ENCODE data around the gene NAPB.
"Not testable (repeated sequence)": the region's sequence is repeated elsewhere in the genome, so short reads cannot be mapped to it uniquely, and the experiment has no call there.

NAPB gene

GRCh38 chr20:23368316-23369071 is 52.8 kb downstream of the NAPB start:
- DNase-seq (ENCODE audit: low read depth in 3 of 3) = no peak

GRCh38 chr20:23367770-23368169 is 53.5 kb downstream of the NAPB start:
- no peak for DNase-seq (ENCODE audit: low read depth in 3 of 3)

- no peak for DNase-seq (ENCODE audit: low read depth in 3 of 3)
Measured at GRCh38 chr20:23366384-23366783, 54.9 kb downstream of the NAPB start.

GRCh38 chr20:23365390-23366165 is 55.7 kb downstream of the NAPB start:
- DNase-seq (ENCODE audit: low read depth in 3 of 3) = no peak

- no peak for DNase-seq (ENCODE audit: low read depth in 3 of 3)
Measured at GRCh38 chr20:23363257-23363649, 58.0 kb downstream of the NAPB start.

- no peak for DNase-seq (ENCODE audit: low read depth in 3 of 3)
Measured at GRCh38 chr20:23362392-23363256, 58.7 kb downstream of the NAPB start.

- DNase-seq (ENCODE audit: low read depth in 3 of 3) = peak; percentile 95 to 98 (median 96)
Measured at GRCh38 chr20:23361476-23362391, 59.6 kb downstream of the NAPB start, which contains the start of gene GZF1. Gene GZF1, plus strand, starts transcription at chr20:23362182. Its CDS starts 2,202 bp downstream, at chr20:23364384.

GRCh38 chr20:23361119-23361475 is 60.2 kb downstream of the NAPB start:
- no peak for DNase-seq (ENCODE audit: low read depth in 3 of 3)

- DNase-seq (ENCODE audit: low read depth in 3 of 3) = no peak
Measured at GRCh38 chr20:23360531-23360930, 60.8 kb downstream of the NAPB start.

GRCh38 chr20:23358923-23359593 is 62.2 kb downstream of the NAPB start:
- DNase-seq (ENCODE audit: low read depth in 3 of 3) = no peak

GRCh38 chr20:23358563-23358906 is 62.8 kb downstream of the NAPB start:
- no peak for DNase-seq (ENCODE audit: low read depth in 3 of 3)

- DNase-seq (ENCODE audit: low read depth in 3 of 3) = peak; percentile 99 to 100 (median 100)
Measured at GRCh38 chr20:23357767-23358562, 63.3 kb downstream of the NAPB start.

- DNase-seq (ENCODE audit: low read depth in 3 of 3) = no peak
Measured at GRCh38 chr20:23356203-23356602, 65.1 kb downstream of the NAPB start.

- DNase-seq (ENCODE audit: low read depth in 3 of 3) = peak; percentile 25 to 59 (median 31)
Measured at GRCh38 chr20:23350904-23351838, 70.1 kb downstream of the NAPB start.

- peak; percentile 91 to 94 (median 93) for DNase-seq (ENCODE audit: low read depth in 3 of 3)
Measured at GRCh38 chr20:23350196-23350903, 70.9 kb downstream of the NAPB start, which contains the start of gene NXT1. Gene NXT1, plus strand, starts transcription at chr20:23350791. Its CDS starts 3,251 bp downstream, at chr20:23354042.

- DNase-seq (ENCODE audit: low read depth in 3 of 3) = peak in 1 of 3 experiments; percentile 71
Measured at GRCh38 chr20:23349338-23350195, 71.7 kb downstream of the NAPB start.

GRCh38 chr20:23348510-23348909 is 72.8 kb downstream of the NAPB start:
- DNase-seq (ENCODE audit: low read depth in 3 of 3) = not testable (repeated sequence)

All from stimulated activated CD4-positive, alpha-beta T cell treated with anti-CD3 and anti-CD28 coated beads, TNF-alpha, amount 100 ng/mL, for 24 hours (primary cell).